HepG2 (cell line): ENCODE measurements around the gene MRM1. TPM values are rescaled to one million over a fixed set of nuclear protein-coding genes. Genes with fewer than 3 reads are reported as not detected.

Source experiments
- ATAC-seq: fragments of 200-7000 bp; cut with Tn5 transposase; 3 replicates; pipeline ENCODE4 v1.9.1; 2020; ENCODE audit warnings: mild to moderate bottlenecking, moderate library complexity
- BruUV-seq: library from RNA; stranded (reverse); fragments of 400-500 nt; replicated peaks from 2 replicates; lab custom pipeline; 2021; lab: Mats Ljungman, UMichigan
- CTCF ChIA-PET: fragments of 300-600 bp; formaldehyde crosslinking; extraction: SDS; loops from one replicate; lab custom pipeline; 2021; ENCODE audit warnings: low total read pairs, inconsistent platforms, low intra/inter-chr PET ratio; lab: Yijun Ruan, JAX
- POLR2A ChIA-PET: fragments of 350-600 bp; sonication (Branson Sonifier 250); formaldehyde crosslinking; loops from one replicate; lab custom pipeline; 2020; ENCODE audit warnings: antibody characterized with exemption, inconsistent platforms; lab: Yijun Ruan, JAX
- DNase-seq: peaks from one replicate; pipeline ENCODE4 v3.0.0-alpha.2; 2015; ENCODE audit warnings: low spot score
- FAIRE-seq: peaks from 3 replicates; lab custom pipeline; 2011; peaks lifted over from hg19 to GRCh38; lab: Jason Lieb, UNC
- H2AFZ ChIP-seq: one replicate; pipeline ENCODE4 v1.6.1; 2011; ENCODE audit warnings: low read length, inconsistent platforms
- H3K27ac ChIP-seq: fragments of 300-600 bp; 3 replicates; pipeline ENCODE4 v1.8.0; 2011; ENCODE audit warnings: mixed run types, mild to moderate bottlenecking, mixed read lengths, low read length, inconsistent platforms; ENCODE audit not compliant: insufficient read depth; ENCODE audit errors: extremely low read length
- H3K27me3 ChIP-seq, 2 experiments: fragments of 200-600 bp in 1 of 2; 2 replicates in 1 of 2; 3 replicates in 1 of 2; pipeline versions ENCODE4 v1.6.0 to v1.8.0; 2011; ENCODE audit warnings: low read length in 2 of 2, mild to moderate bottlenecking in 2 of 2, moderate library complexity in 2 of 2, inconsistent platforms in 1 of 2; ENCODE audit not compliant: insufficient read depth in 2 of 2, control insufficient read depth in 1 of 2
- H3K36me3 ChIP-seq, 2 experiments: fragments of 200-600 bp in 1 of 2; replicated peaks in 1 of 2; 2 replicates in 1 of 2; 3 replicates in 1 of 2; pipeline versions ENCODE4 v1.5.1 to v1.8.0; 2011; ENCODE audit warnings: low read length in 2 of 2, inconsistent platforms in 1 of 2; ENCODE audit not compliant: insufficient read depth in 2 of 2, control insufficient read depth in 1 of 2
- H3K4me1 ChIP-seq: 2 replicates; pipeline ENCODE4 v1.5.1; 2012; ENCODE audit warnings: low read length, inconsistent platforms; ENCODE audit not compliant: insufficient read depth
- H3K4me2 ChIP-seq: 2 replicates; pipeline ENCODE4 v1.6.0; 2011; ENCODE audit warnings: low read depth, low read length, inconsistent platforms
- H3K4me3 ChIP-seq, 3 experiments: fragments of 200-600 bp in 1 of 3; sonication (generic), shearing (Covaris generic) in 1 of 3; replicated peaks in 1 of 3; 2 replicates each; pipeline ENCODE4 v1.5.1; 2011 to 2016; ENCODE audit warnings: low read length in 3 of 3, inconsistent platforms in 2 of 3, low read depth in 2 of 3, mild to moderate bottlenecking in 2 of 3, control low read depth in 1 of 3, mixed read lengths in 1 of 3; ENCODE audit not compliant: insufficient read depth in 1 of 3
- H3K79me2 ChIP-seq: one replicate; pipeline ENCODE4 v1.6.1; 2011; ENCODE audit warnings: low read length, inconsistent platforms; ENCODE audit not compliant: insufficient read depth
- H3K9ac ChIP-seq: 2 replicates; pipeline ENCODE4 v1.6.0; 2011; ENCODE audit warnings: mild to moderate bottlenecking, low read depth, low read length, inconsistent platforms; ENCODE audit not compliant: insufficient read depth
- H3K9me3 ChIP-seq: 2 replicates; pipeline ENCODE4 v1.5.1; 2012; ENCODE audit warnings: mild to moderate bottlenecking, low read length
- H4K20me1 ChIP-seq: 2 replicates; pipeline ENCODE4 v1.6.0; 2011; ENCODE audit warnings: inconsistent platforms, mild to moderate bottlenecking, low read length, moderate library complexity; ENCODE audit not compliant: insufficient read depth
- ATAD3A ChIP-seq: sonication (generic); formaldehyde crosslinking; IDR thresholded peaks from 2 replicates; pipeline ENCODE4 v1.4.0; 2020; ENCODE audit warnings: missing genetic modification reagents
- CCDC6 ChIP-seq: sonication (generic); formaldehyde crosslinking; IDR thresholded peaks from 2 replicates; pipeline ENCODE4 v1.8.1; 2022; ENCODE audit warnings: mild to moderate bottlenecking, missing genetic modification reagents, moderate library complexity
- CERS6 ChIP-seq: sonication (generic); formaldehyde crosslinking; IDR thresholded peaks from 2 replicates; pipeline ENCODE4 v1.5.0; 2020; ENCODE audit warnings: missing genetic modification reagents
- CHD2 ChIP-seq: IDR thresholded peaks from 2 replicates; pipeline ENCODE4 v1.6.1; 2011; ENCODE audit warnings: low read depth, low read length, improper control_type of control experiment
- HOXA9 ChIP-seq: sonication (generic); formaldehyde crosslinking; IDR thresholded peaks from 2 replicates; pipeline ENCODE4 v1.8.1; 2022; ENCODE audit warnings: missing genetic modification reagents, mild to moderate bottlenecking, moderate library complexity, borderline replicate concordance
- MED8 ChIP-seq: sonication (generic); formaldehyde crosslinking; IDR thresholded peaks from 2 replicates; pipeline ENCODE4 v1.8.1; 2023; ENCODE audit warnings: mild to moderate bottlenecking, missing genetic modification reagents; ENCODE audit not compliant: insufficient replicate concordance
- PCBP1 ChIP-seq: fragments of 200-400 bp; formaldehyde crosslinking; IDR thresholded peaks from 2 replicates; pipeline ENCODE4 v1.6.1; 2017; ENCODE audit warnings: mild to moderate bottlenecking, low read depth, low read length, borderline replicate concordance
- POLR2A ChIP-seq, 2 experiments: IDR thresholded peaks; 2 replicates each; pipeline ENCODE4 v1.6.1; 2011; ENCODE audit warnings: low read depth in 2 of 2, low read length in 2 of 2, mild to moderate bottlenecking in 1 of 2, moderate library complexity in 1 of 2; ENCODE audit not compliant: insufficient read depth in 1 of 2
- RNF219 ChIP-seq: sonication (generic); formaldehyde crosslinking; IDR thresholded peaks from 2 replicates; pipeline ENCODE4 v1.5.0; 2020; ENCODE audit warnings: mild to moderate bottlenecking, missing genetic modification reagents
- SCMH1 ChIP-seq: sonication (generic); formaldehyde crosslinking; IDR thresholded peaks from 2 replicates; pipeline ENCODE4 v1.9.0; 2021; ENCODE audit warnings: missing genetic modification reagents, mild to moderate bottlenecking, borderline replicate concordance
- SMC3 ChIP-seq: IDR thresholded peaks from 2 replicates; pipeline ENCODE4 v1.6.1; 2011; ENCODE audit warnings: low read length, improper control_type of control experiment
- THAP8 ChIP-seq: sonication (generic); formaldehyde crosslinking; IDR thresholded peaks from 2 replicates; pipeline ENCODE4 v1.5.1; 2020; ENCODE audit warnings: missing genetic modification reagents, mild to moderate bottlenecking, borderline replicate concordance
- ZBTB7A ChIP-seq: sonication (generic); formaldehyde crosslinking; IDR thresholded peaks from 2 replicates; pipeline ENCODE4 v1.8.0; 2022; ENCODE audit warnings: mild to moderate bottlenecking, missing genetic modification reagents
- ZNF382 ChIP-seq: sonication (generic); formaldehyde crosslinking; IDR thresholded peaks from 2 replicates; pipeline ENCODE4 v1.5.0; 2020; ENCODE audit warnings: missing genetic modification reagents, mild to moderate bottlenecking, borderline replicate concordance
- ZNF710 ChIP-seq: sonication (generic); formaldehyde crosslinking; IDR thresholded peaks from 2 replicates; pipeline ENCODE4 v1.5.0; 2020; ENCODE audit warnings: mild to moderate bottlenecking, missing genetic modification reagents, borderline replicate concordance
- WGBS: methylation state at CpG from one replicate; pipeline ENCODE4 v1.1.6; 2017; ENCODE audit warnings: low lambda C conversion rate; 5-methylcytosine and 5-hydroxymethylcytosine counted together
- in situ Hi-C: cut with HindIII; loops from 2 replicates; pipeline ENCODE4 v1.10.0; 2017; ENCODE audit warnings: low pct_unique_long_range_greater_than_20kb; ENCODE audit not compliant: extremely low pct_ligation_motif_present
- intact Hi-C: fragments of 100-400 bp; cut with micrococcal nuclease; formaldehyde crosslinking; loops from one replicate; pipeline ENCODE4 v1.10.0; 2022; ENCODE audit not compliant: unreplicated experiment
- polyA plus RNA-seq, 8 experiments: library from polyadenylated mRNA; depleted of rRNA in 3 of 8; stranded (reverse) in 7 of 8; unstranded in 1 of 8; fragments of >200 nt; fragmentation: Illumina TruSeq in 4 of 8; extraction: Trizol in 4 of 8; gene quantifications; 2 replicates each; pipeline versions ENCODE4 v1.2.1 to v1.2.3, GENCODE V29; 2011 to 2016; ENCODE audit warnings: low read depth in 4 of 8, missing spikeins in 1 of 8, mixed read lengths in 1 of 8; ENCODE audit not compliant: insufficient read depth in 1 of 8
- total RNA-seq, 5 experiments: library from RNA; depleted of rRNA; stranded (reverse); fragments of >200 nt; fragmentation: Illumina TruSeq; extraction: Trizol; gene quantifications; 2 replicates each; pipeline ENCODE4 v1.2.3, GENCODE V29; 2016; ENCODE audit warnings: low read depth in 1 of 5

The MRM1 gene
- total and polyA plus RNA-seq, 2 of the 13 experiments (the other 11 are each of a cell fraction or from before 2014, with no cell fraction given), result 4.1 to 11.3 TPM

GRCh38 chr17:36632916-36633771 is 31.8 kb downstream of the MRM1 start:
- TF ChIP-seq CERS6 (CRISPR knock-in tag) (no peak), ZNF382 (no peak), CHD2 (no peak), CCDC6 (CRISPR knock-in tag) (no peak), THAP8 (no peak), SMC3 (no peak), RNF219 (no peak), HOXA9 (CRISPR knock-in tag) (no peak), POLR2A (IDR thresholded peaks at IDR 0.05; ENCODE audit: insufficient read depth in 1 of 2, low read depth in 2 of 2, low read length in 2 of 2) (no peak), SCMH1 (CRISPR knock-in tag) (no peak), ZBTB7A (CRISPR knock-in tag) (no peak), ATAD3A (no peak), ZNF710 (CRISPR knock-in tag) (no peak), PCBP1 (no peak), MED8 (CRISPR knock-in tag) (no peak)
- Histone ChIP-seq H4K20me1 (peaks cover 3% of the 10 kb centered on the region; the same call in 1 of the 2 replicates), H3K4me1 (0 out of 2 replicates have a peak, but pooled peaks cover 14% of the 10 kb centered on the region), H3K27ac (no peak overlapping the region), H3K79me2 (no peaks in the 10 kb centered on the region), H3K36me3 (no peaks in the 10 kb centered on the region), H3K9ac (no peak overlapping the region), H3K4me3 (no peak overlapping the region), H3K27me3 (peaks cover 7 to 47% of the 10 kb centered on the region in 2 experiments), H3K4me2 (no peak overlapping the region), H3K9me3 (no peaks in the 10 kb centered on the region), H2AFZ (no peak overlapping the region)
- intact Hi-C loops (no loop called here), in situ Hi-C loops (loop anchor here (10.0 kb wide), 1 partner anchor 432 kb away; no protein-coding TSS in a partner anchor)
- ChIA-PET CTCF (no interaction called here), POLR2A (no interaction called here)
- no peak for ATAC-seq
- WGBS, result 18% methylated on average over 18 of the region's 18 CpGs
- no TSS peak for BruUV-seq
- DNase-seq, result no peak
- no peak for FAIRE-seq
